Measurements from ENCODE around the gene GCHFR.

Gene GCHFR

GRCh38 chr15:40737048-40737447 is 26.8 kb upstream of the GCHFR start:
- no peaks in the 10 kb centered on the region for H4K20me1 ChIP-seq (ENCODE audit: insufficient read depth, low read length)
- TF ChIP-seq EZH2 (IDR thresholded peaks at IDR 0.05; ENCODE audit: borderline replicate concordance, low read length) (no peak), CTCF (IDR thresholded peaks at IDR 0.05; ENCODE audit: low read length) (no peak)
- no peaks in the 10 kb centered on the region for H3K9me2 ChIP-seq (ENCODE audit: low read depth, low read length)
- no peak overlapping the region for H2AFZ ChIP-seq (ENCODE audit: low read length)
- no peaks in the 10 kb centered on the region for H3K27me3 ChIP-seq (ENCODE audit: insufficient read depth, low read length)
- H3K4me1 ChIP-seq (ENCODE audit: insufficient read depth, low read length, severe bottlenecking), result no peaks in the 10 kb centered on the region
- H3K9ac ChIP-seq (ENCODE audit: low read length), result no peak overlapping the region
- H3K9me3 ChIP-seq (ENCODE audit: low read length), result no peaks in the 10 kb centered on the region
- no peaks in the 10 kb centered on the region for H3F3A ChIP-seq (ENCODE audit: insufficient read depth, low read length)
- H3K4me2 ChIP-seq (ENCODE audit: low read length), result no peak overlapping the region
- peaks cover 93% of the 10 kb centered on the region for H3K36me3 ChIP-seq (ENCODE audit: insufficient read depth, low read length)
- no peak overlapping the region for H3K27ac ChIP-seq (ENCODE audit: low read depth, low read length, poor library complexity, severe bottlenecking)
- H3K4me3 ChIP-seq (ENCODE audit: low read depth, low read length, poor library complexity, severe bottlenecking), result no peak overlapping the region
- H3K79me2 ChIP-seq (ENCODE audit: insufficient read depth, low read length), result no peaks in the 10 kb centered on the region

GRCh38 chr15:40739047-40739446 is 24.8 kb upstream of the GCHFR start:
- Histone ChIP-seq H2AFZ (ENCODE audit: low read length) (no peak overlapping the region), H3K4me1 (ENCODE audit: insufficient read depth, low read length, severe bottlenecking) (no peaks in the 10 kb centered on the region), H3K36me3 (ENCODE audit: insufficient read depth, low read length) (peaks cover 95% of the 10 kb centered on the region), H3K79me2 (ENCODE audit: insufficient read depth, low read length) (no peaks in the 10 kb centered on the region), H3K4me2 (ENCODE audit: low read length) (no peak overlapping the region), H3K9ac (ENCODE audit: low read length) (no peak overlapping the region), H3K9me2 (ENCODE audit: low read depth, low read length) (no peaks in the 10 kb centered on the region), H3K4me3 (ENCODE audit: low read depth, low read length, poor library complexity, severe bottlenecking) (no peak overlapping the region), H3F3A (ENCODE audit: insufficient read depth, low read length) (no peaks in the 10 kb centered on the region), H4K20me1 (ENCODE audit: insufficient read depth, low read length) (no peaks in the 10 kb centered on the region), H3K9me3 (ENCODE audit: low read length) (no peaks in the 10 kb centered on the region), H3K27me3 (ENCODE audit: insufficient read depth, low read length) (no peaks in the 10 kb centered on the region), H3K27ac (ENCODE audit: low read depth, low read length, poor library complexity, severe bottlenecking) (no peak overlapping the region)
- TF ChIP-seq EZH2 (IDR thresholded peaks at IDR 0.05; ENCODE audit: borderline replicate concordance, low read length) (no peak), CTCF (IDR thresholded peaks at IDR 0.05; ENCODE audit: low read length) (no peak)

- Histone ChIP-seq H3K4me1 (ENCODE audit: insufficient read depth, low read length, severe bottlenecking) (no peaks in the 10 kb centered on the region), H3K4me2 (ENCODE audit: low read length) (no peak overlapping the region), H2AFZ (ENCODE audit: low read length) (no peak overlapping the region), H3K36me3 (ENCODE audit: insufficient read depth, low read length) (peaks cover 95% of the 10 kb centered on the region), H3K9me2 (ENCODE audit: low read depth, low read length) (no peaks in the 10 kb centered on the region), H3K79me2 (ENCODE audit: insufficient read depth, low read length) (no peaks in the 10 kb centered on the region), H4K20me1 (ENCODE audit: insufficient read depth, low read length) (no peaks in the 10 kb centered on the region), H3K27me3 (ENCODE audit: insufficient read depth, low read length) (no peaks in the 10 kb centered on the region), H3K9me3 (ENCODE audit: low read length) (no peaks in the 10 kb centered on the region), H3K9ac (ENCODE audit: low read length) (no peak overlapping the region), H3F3A (ENCODE audit: insufficient read depth, low read length) (no peaks in the 10 kb centered on the region), H3K4me3 (ENCODE audit: low read depth, low read length, poor library complexity, severe bottlenecking) (no peak overlapping the region), H3K27ac (ENCODE audit: low read depth, low read length, poor library complexity, severe bottlenecking) (no peak overlapping the region)
- TF ChIP-seq CTCF (IDR thresholded peaks at IDR 0.05; ENCODE audit: low read length), result no peak
- no peak for TF ChIP-seq EZH2 (IDR thresholded peaks at IDR 0.05; ENCODE audit: borderline replicate concordance, low read length)
Measured at GRCh38 chr15:40739854-40740253, 24.0 kb upstream of the GCHFR start.

All from OCI-LY1 (cell line).